PFSK-1 (cell line): ENCODE data around the gene CD52.

Source experiments
- POLR2AphosphoS5 ChIP-seq: IDR thresholded peaks from 2 replicates; pipeline ENCODE4 v1.6.1; 2012; ENCODE audit warnings: low read depth, mild to moderate bottlenecking, control low read depth, low read length, moderate library complexity
- SIN3A ChIP-seq: IDR thresholded peaks from 2 replicates; pipeline ENCODE4 v1.6.1; 2012; ENCODE audit warnings: mild to moderate bottlenecking, low read length, moderate library complexity, borderline replicate concordance; ENCODE audit not compliant: insufficient read depth
- TAF1 ChIP-seq: IDR thresholded peaks from 2 replicates; pipeline ENCODE4 v1.6.1; 2012; ENCODE audit warnings: low read length, control low read depth, borderline replicate concordance; ENCODE audit not compliant: insufficient read depth
- TF ChIP-seq, protein P1 (sequence below), 2 experiments: IDR thresholded peaks; 2 replicates each; pipeline versions ENCODE4 v1.6.1 to v1.8.0; 2011 to 2012; ENCODE audit warnings: low read depth in 2 of 2, low read length in 2 of 2, control low read depth in 1 of 2, inconsistent platforms in 1 of 2, mild to moderate bottlenecking in 1 of 2, moderate library complexity in 1 of 2; ENCODE audit not compliant: insufficient read depth in 1 of 2

DNA sequence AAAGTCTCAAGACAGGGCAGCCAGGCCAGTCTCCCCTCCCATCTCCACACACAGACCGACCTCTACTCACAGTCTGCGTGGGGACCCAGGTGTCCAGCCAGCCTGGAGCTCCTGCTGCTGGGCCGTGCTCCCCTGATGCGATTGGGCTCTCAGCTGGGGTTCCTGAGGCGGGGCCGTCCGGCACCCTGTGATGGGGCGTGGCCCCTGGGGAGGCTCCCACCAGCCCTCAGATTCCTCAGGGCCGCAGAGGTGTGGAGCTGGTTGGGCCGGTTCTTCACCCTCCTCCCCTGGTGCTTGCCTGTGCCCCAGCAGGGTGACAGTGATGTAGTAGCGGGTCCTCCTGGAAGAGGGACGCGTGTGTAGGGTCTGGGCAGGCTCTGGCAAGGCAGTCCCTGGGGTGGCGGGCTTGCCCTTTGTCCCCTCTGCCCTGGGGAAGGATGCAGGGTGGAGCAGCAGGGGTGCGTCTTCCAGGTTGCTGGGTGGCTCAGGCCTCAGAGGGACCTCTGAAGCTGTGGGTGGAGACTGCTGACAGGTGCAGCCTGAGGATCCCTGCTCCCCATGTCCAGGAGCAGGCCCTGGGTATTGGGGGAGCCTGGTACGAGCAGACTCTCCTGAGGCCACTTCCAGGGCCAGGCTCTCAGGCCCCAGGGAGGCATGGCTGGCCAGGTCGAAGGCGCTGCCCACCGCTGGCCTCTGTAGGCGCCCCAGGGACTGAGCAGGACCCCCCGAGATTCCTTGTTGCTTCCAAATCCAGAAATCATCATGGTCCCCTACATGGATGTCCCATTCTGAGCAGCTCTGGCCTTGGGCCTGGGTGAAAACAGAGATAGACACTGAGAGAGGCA, 36.4 kb downstream of the CD52 start, which contains the start of gene CRYBG2:
- no peak for TF ChIP-seq TAF1
- TF ChIP-seq POLR2AphosphoS5, result no peak
- TF ChIP-seq, protein P1, sequence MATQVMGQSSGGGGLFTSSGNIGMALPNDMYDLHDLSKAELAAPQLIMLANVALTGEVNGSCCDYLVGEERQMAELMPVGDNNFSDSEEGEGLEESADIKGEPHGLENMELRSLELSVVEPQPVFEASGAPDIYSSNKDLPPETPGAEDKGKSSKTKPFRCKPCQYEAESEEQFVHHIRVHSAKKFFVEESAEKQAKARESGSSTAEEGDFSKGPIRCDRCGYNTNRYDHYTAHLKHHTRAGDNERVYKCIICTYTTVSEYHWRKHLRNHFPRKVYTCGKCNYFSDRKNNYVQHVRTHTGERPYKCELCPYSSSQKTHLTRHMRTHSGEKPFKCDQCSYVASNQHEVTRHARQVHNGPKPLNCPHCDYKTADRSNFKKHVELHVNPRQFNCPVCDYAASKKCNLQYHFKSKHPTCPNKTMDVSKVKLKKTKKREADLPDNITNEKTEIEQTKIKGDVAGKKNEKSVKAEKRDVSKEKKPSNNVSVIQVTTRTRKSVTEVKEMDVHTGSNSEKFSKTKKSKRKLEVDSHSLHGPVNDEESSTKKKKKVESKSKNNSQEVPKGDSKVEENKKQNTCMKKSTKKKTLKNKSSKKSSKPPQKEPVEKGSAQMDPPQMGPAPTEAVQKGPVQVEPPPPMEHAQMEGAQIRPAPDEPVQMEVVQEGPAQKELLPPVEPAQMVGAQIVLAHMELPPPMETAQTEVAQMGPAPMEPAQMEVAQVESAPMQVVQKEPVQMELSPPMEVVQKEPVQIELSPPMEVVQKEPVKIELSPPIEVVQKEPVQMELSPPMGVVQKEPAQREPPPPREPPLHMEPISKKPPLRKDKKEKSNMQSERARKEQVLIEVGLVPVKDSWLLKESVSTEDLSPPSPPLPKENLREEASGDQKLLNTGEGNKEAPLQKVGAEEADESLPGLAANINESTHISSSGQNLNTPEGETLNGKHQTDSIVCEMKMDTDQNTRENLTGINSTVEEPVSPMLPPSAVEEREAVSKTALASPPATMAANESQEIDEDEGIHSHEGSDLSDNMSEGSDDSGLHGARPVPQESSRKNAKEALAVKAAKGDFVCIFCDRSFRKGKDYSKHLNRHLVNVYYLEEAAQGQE (IDR thresholded peaks at IDR 0.05; ENCODE audit: insufficient read depth in 1 of 2, low read depth in 2 of 2, low read length in 2 of 2), result no peak
- TF ChIP-seq SIN3A, result no peak
